ENCODE data around the gene ZDHHC5. TPM values are rescaled to one million over a fixed set of nuclear protein-coding genes. Genes with fewer than 3 reads are reported as not detected.

Gene ZDHHC5
- total and polyA plus RNA-seq, 2 of the 13 experiments (the other 11 are each of a cell fraction or from before 2014, with no cell fraction given), result 26.6 to 34.0 TPM

- TF ChIP-seq ZNF142 (CRISPR knock-in tag; IDR thresholded peaks at IDR 0.05) (no peak), HIC2 (CRISPR knock-in tag; IDR thresholded peaks at IDR 0.05; ENCODE audit: low read depth) (peak; percentile 51; the same call in 1 of the 2 replicates), FOXC1 (CRISPR knock-in tag; IDR thresholded peaks at IDR 0.05; ENCODE audit: borderline replicate concordance) (peak; percentile 7; the same call in 1 of the 2 replicates), CCDC6 (CRISPR knock-in tag; IDR thresholded peaks at IDR 0.05) (peak; percentile 87), ZNF354B (CRISPR knock-in tag; IDR thresholded peaks at IDR 0.05) (no peak), POLR2A (IDR thresholded peaks at IDR 0.05; ENCODE audit: insufficient read depth in 1 of 2, low read depth in 2 of 2, low read length in 2 of 2) (peak; percentile 49 to 76), ZNF792 (CRISPR knock-in tag; IDR thresholded peaks at IDR 0.05) (peak; percentile 83; the same call in 1 of the 2 replicates), ZNF296 (CRISPR knock-in tag; conservative IDR thresholded peaks at IDR 0.05) (no peak), ELF1 (CRISPR knock-in tag; IDR thresholded peaks at IDR 0.05) (peak; percentile 84), ZNF33B (CRISPR knock-in tag; IDR thresholded peaks at IDR 0.05) (no peak), TCF7L2 (IDR thresholded peaks at IDR 0.05; ENCODE audit: low read depth, low read length) (no peak), BCLAF1 (IDR thresholded peaks at IDR 0.05) (no peak), TFDP2 (CRISPR knock-in tag; IDR thresholded peaks at IDR 0.05) (peak; percentile 83), ZNF362 (CRISPR knock-in tag; IDR thresholded peaks at IDR 0.05; ENCODE audit: borderline replicate concordance) (no peak), ISL2 (CRISPR knock-in tag; IDR thresholded peaks at IDR 0.05) (peak; percentile 52; the same call in 1 of the 2 replicates)
Observed at GRCh38 chr11:57741132-57742086, 73.5 kb downstream of the ZDHHC5 start, which contains the start of gene SELENOH (continued).
